ENCODE measurements around the gene RNU6-8. TPM values are rescaled to one million over a fixed set of nuclear protein-coding genes. Genes with fewer than 3 reads are reported as not detected.

Gene RNU6-8
- polyA plus RNA-seq, 2 of the 4 experiments (the other 2 are of a cell fraction) = not detected

- TF ChIP-seq REST (IDR thresholded peaks at IDR 0.05) = no peak
- no peak for TF ChIP-seq PBX3 (IDR thresholded peaks at IDR 0.05)
- no peak; the same call in 1 of the 2 replicates for TF ChIP-seq FOSL2 (IDR thresholded peaks at IDR 0.05)
- TF ChIP-seq FOSL2 (CRISPR knock-in tag; IDR thresholded peaks at IDR 0.05) = peak; percentile 30; the same call in 1 of the 2 replicates
- peak; percentile 21; the same call in 1 of the 2 replicates for TF ChIP-seq MAX (IDR thresholded peaks at IDR 0.05)
- no peak for TF ChIP-seq MYC (IDR thresholded peaks at IDR 0.05; ENCODE audit: borderline replicate concordance, low read length)
- TF ChIP-seq EHMT2 (IDR thresholded peaks at IDR 0.05; ENCODE audit: low read depth) = no peak
- peak; percentile 36; the same call in 2 of the 3 replicates for TF ChIP-seq SMC3 (IDR thresholded peaks at IDR 0.05)
- TF ChIP-seq HES2 (IDR thresholded peaks at IDR 0.05) = no peak
- no peak for TF ChIP-seq KDM1A (IDR thresholded peaks at IDR 0.05; ENCODE audit: low read depth)
- no peak for TF ChIP-seq HOXB5 (CRISPR knock-in tag; IDR thresholded peaks at IDR 0.05)
Observed at GRCh38 chr14:32230181-32230580, 27.1 kb upstream of the RNU6-8 start (continued).

GRCh38 chr14:32226056-32226455 lies 23.0 kb upstream of the RNU6-8 start:
- WGBS (ENCODE audit: missing lambda C conversion rate) = 84% methylated on average over 1 of the region's 1 CpG
- DNase-seq (ENCODE audit: low read depth in 1 of 2, low spot score in 1 of 2) (no peak), FAIRE-seq (no peak), ATAC-seq (no peak)
- Histone ChIP-seq H3K9me3 (no peaks in the 10 kb centered on the region), H3K4me3 (no peak overlapping the region), H3K4me1 (peaks cover 32% of the 10 kb centered on the region), H3K4me2 (no peak overlapping the region), H3K27ac (peak overlapping the region; percentile 52 to 73; a peak in 5 of 6 replicates)
- TF ChIP-seq HOXB13 (CRISPR knock-in tag; IDR thresholded peaks at IDR 0.05; ENCODE audit: low read depth) = no peak
- no peak for TF ChIP-seq E2F6 (IDR thresholded peaks at IDR 0.05; ENCODE audit: borderline replicate concordance, low read depth)
- no peak for TF ChIP-seq RARB (CRISPR knock-in tag; IDR thresholded peaks at IDR 0.05)
- ChIA-PET POLR2A (no interaction called here), CTCF (interaction anchor here (0.5 to 2.4 kb wide), 2 partner anchors 291 to 446 kb away, joined by 4 to 6 read pairs; no protein-coding TSS in a partner anchor)

GRCh38 chr14:32225378-32225920 lies 22.4 kb upstream of the RNU6-8 start:
- no peak for FAIRE-seq
- POLR2A ChIA-PET = interaction anchor here (0.7 kb wide), 1 partner anchor 22 kb away, joined by 4 read pairs; the partner anchor contains the start of gene RNU6-8
- no peak for TF ChIP-seq RFX5 (IDR thresholded peaks at IDR 0.05)
- no peak for TF ChIP-seq PBX3 (IDR thresholded peaks at IDR 0.05)
- no peak for TF ChIP-seq ZNF302 (CRISPR knock-in tag; IDR thresholded peaks at IDR 0.05)
- TF ChIP-seq CEBPB (IDR thresholded peaks at IDR 0.05) = no peak
- TF ChIP-seq KDM5A (IDR thresholded peaks at IDR 0.05) = no peak
- TF ChIP-seq ELK1 (IDR thresholded peaks at IDR 0.05; ENCODE audit: low read depth, low read length) = no peak
- no peak for TF ChIP-seq ZC3H11A (IDR thresholded peaks at IDR 0.05)
- no peak for TF ChIP-seq NPAS2 (CRISPR knock-in tag; IDR thresholded peaks at IDR 0.05; ENCODE audit: borderline replicate concordance)
- TF ChIP-seq SMC3 (IDR thresholded peaks at IDR 0.05) = no peak
- TF ChIP-seq JUN (IDR thresholded peaks at IDR 0.05) = no peak
- no peak for TF ChIP-seq BHLHE40 (IDR thresholded peaks at IDR 0.05; ENCODE audit: low read depth, low read length)
- TF ChIP-seq EHMT2 (IDR thresholded peaks at IDR 0.05; ENCODE audit: low read depth) = no peak
- no peak for TF ChIP-seq EP300 (IDR thresholded peaks at IDR 0.05)
- no peak for TF ChIP-seq USF2 (IDR thresholded peaks at IDR 0.05)
- no peak for TF ChIP-seq ZFP36 (IDR thresholded peaks at IDR 0.05; ENCODE audit: borderline replicate concordance, partially characterized antibody)

More at GRCh38 chr14:32225378-32225920, 22.4 kb upstream of the RNU6-8 start:
- H3K4me2 ChIP-seq = peak overlapping the region; percentile 38
- peaks cover 26% of the 10 kb centered on the region for H3K4me1 ChIP-seq
- DNase-seq (ENCODE audit: low read depth in 1 of 2, low spot score in 1 of 2) (no peak), ATAC-seq (no peak)
- H3K9me3 ChIP-seq = no peaks in the 10 kb centered on the region
- 41% methylated on average over 1 of the region's 1 CpG for WGBS (ENCODE audit: missing lambda C conversion rate)
- no peak overlapping the region for H3K4me3 ChIP-seq
- CTCF ChIA-PET = interaction anchor here (1.4 to 1.6 kb wide), 3 partner anchors 23 to 330 kb away, joined by 3 to 4 read pairs (median 4); no protein-coding TSS in a partner anchor
- H3K27ac ChIP-seq = peak overlapping the region; percentile 52 to 73; a peak in 5 of 6 replicates

All from A549 (cell line).